ENCODE data around the gene ITCH.

DNA sequence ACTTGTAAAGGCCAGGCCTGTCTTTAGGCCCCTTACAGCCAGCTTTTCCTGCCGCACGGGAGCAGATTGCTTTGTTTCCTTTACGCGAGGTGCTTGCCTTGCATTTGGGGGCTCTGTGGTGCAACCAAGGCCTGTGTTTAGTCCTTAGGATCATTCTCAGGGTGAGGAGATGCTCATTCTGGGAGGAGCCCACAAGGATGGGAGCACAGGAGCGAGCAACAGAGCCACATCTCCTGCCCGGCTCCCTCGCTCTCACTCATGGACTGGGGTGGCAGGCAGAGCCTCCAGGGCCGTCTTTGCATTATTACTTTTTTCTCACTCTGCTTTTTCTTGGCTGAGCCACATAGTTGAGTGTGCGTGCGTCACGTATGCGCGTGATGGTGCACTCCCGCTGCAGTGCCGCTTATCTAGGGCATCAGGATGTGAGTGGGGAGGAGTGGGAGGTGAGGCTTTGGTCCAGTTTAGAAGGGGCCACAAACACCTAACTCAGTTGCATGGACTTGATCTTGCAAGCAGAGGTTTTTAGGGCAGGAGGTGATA is 172.3 kb downstream of the ITCH start:
- TF ChIP-seq, protein P1, sequence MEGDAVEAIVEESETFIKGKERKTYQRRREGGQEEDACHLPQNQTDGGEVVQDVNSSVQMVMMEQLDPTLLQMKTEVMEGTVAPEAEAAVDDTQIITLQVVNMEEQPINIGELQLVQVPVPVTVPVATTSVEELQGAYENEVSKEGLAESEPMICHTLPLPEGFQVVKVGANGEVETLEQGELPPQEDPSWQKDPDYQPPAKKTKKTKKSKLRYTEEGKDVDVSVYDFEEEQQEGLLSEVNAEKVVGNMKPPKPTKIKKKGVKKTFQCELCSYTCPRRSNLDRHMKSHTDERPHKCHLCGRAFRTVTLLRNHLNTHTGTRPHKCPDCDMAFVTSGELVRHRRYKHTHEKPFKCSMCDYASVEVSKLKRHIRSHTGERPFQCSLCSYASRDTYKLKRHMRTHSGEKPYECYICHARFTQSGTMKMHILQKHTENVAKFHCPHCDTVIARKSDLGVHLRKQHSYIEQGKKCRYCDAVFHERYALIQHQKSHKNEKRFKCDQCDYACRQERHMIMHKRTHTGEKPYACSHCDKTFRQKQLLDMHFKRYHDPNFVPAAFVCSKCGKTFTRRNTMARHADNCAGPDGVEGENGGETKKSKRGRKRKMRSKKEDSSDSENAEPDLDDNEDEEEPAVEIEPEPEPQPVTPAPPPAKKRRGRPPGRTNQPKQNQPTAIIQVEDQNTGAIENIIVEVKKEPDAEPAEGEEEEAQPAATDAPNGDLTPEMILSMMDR (IDR thresholded peaks at IDR 0.05; ENCODE audit: poor library complexity, severe bottlenecking), result no peak
- no peak for TF ChIP-seq POLR2AphosphoS5 (IDR thresholded peaks at IDR 0.05)
- no peak for TF ChIP-seq EZH2 (IDR thresholded peaks at IDR 0.05; ENCODE audit: borderline replicate concordance, insufficient read depth, low read length, poor library complexity, severe bottlenecking)

Measured in neural cell (in vitro differentiated cells).